Putamen (tissue), 1 donor: ENCODE data around the gene MRPS12.

Source experiments
- DNase-seq: peaks from one replicate; pipeline ENCODE4 v3.0.0-alpha.2; 2016; ENCODE audit warnings: low spot score

MRPS12 gene

GRCh38 chr19:38975214-38975860 is 44.6 kb downstream of the MRPS12 start, which contains the start of gene FBXO17:
Gene FBXO17, minus strand, starts transcription at chr19:38975742. Its CDS starts 25,423 bp downstream, at chr19:38950319.
- DNase-seq = peak; percentile 28

GRCh38 chr19:38975861-38976271 is 45.1 kb downstream of the MRPS12 start:
- DNase-seq = peak; percentile 15

- no peak for DNase-seq
Observed at GRCh38 chr19:38977445-38978325, 46.9 kb downstream of the MRPS12 start.

- no peak for DNase-seq
Observed at GRCh38 chr19:38978326-38978689, 47.6 kb downstream of the MRPS12 start.

- DNase-seq = no peak
Observed at GRCh38 chr19:38979812-38980211, 49.1 kb downstream of the MRPS12 start.

GRCh38 chr19:38980583-38981374 is 50.0 kb downstream of the MRPS12 start:
- no peak for DNase-seq
